HG03378 (cell line): ENCODE measurements around the gene KCNQ1.

Source experiments
- ATAC-seq: cut with Tn5 transposase; IDR thresholded peaks from one replicate; pipeline ENCODE4 v1.9.1; 2021; ENCODE audit warnings: mild to moderate bottlenecking, moderate library complexity; ENCODE audit not compliant: unreplicated experiment

Gene KCNQ1

DNA sequence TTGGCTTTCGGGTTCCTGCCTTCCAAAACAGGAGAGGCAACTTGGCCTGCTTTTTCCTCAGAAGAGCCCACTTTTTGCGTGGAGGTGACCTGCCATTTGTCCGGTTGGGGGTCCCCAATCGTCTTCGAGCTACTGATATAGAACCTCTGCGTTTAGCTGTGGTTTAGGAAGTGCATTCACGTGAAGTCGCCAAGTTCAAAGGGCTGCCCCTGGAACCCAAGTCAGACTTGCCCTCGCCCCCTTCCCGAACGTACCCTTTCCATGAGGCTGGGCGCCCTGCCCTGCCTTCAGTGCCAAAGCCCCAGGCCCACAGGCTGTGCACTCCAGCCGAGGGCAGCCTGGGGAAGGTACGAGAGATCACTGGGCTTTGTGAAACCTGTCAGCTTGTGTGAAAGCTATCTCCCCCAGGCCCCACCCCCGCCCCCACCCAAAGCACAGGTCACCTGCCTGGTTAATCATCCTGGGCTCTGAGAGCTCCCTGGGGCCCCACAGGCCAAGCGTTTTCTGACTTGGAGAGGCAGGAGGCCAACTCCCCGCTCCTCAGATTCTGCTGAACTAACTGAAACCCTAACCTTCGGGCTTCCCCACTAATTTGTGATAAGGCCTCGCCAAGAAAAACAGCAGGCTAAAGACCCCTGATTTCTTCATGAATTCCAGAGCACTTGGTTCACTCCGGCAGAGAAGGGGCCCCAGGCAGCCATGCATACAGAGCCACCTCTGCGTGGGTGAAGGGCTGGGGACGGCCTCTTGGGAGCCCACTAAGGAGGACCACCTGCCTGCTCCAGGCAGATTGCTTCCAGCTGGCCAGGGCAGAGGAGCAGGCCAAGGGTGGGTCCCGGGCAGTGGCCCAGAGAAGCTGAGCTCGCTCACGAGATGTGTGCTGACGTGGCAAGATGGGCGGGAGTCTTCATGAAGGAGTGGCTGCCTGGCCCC is 280.8 kb downstream of the KCNQ1 start:
- no peak for ATAC-seq

- no peak for ATAC-seq
These were observed 282.2 kb downstream of the KCNQ1 start for GRCh38 chr11:2726964-2727363.

- ATAC-seq: no peak
These were observed 283.4 kb downstream of the KCNQ1 start for GRCh38 chr11:2728128-2728662.

- no peak for ATAC-seq
These were observed 284.0 kb downstream of the KCNQ1 start for GRCh38 chr11:2728663-2729332.

- no peak for ATAC-seq
These were observed 285.0 kb downstream of the KCNQ1 start for GRCh38 chr11:2729841-2730240.

GRCh38 chr11:2730272-2731129 is 285.7 kb downstream of the KCNQ1 start:
- ATAC-seq: no peak

DNA sequence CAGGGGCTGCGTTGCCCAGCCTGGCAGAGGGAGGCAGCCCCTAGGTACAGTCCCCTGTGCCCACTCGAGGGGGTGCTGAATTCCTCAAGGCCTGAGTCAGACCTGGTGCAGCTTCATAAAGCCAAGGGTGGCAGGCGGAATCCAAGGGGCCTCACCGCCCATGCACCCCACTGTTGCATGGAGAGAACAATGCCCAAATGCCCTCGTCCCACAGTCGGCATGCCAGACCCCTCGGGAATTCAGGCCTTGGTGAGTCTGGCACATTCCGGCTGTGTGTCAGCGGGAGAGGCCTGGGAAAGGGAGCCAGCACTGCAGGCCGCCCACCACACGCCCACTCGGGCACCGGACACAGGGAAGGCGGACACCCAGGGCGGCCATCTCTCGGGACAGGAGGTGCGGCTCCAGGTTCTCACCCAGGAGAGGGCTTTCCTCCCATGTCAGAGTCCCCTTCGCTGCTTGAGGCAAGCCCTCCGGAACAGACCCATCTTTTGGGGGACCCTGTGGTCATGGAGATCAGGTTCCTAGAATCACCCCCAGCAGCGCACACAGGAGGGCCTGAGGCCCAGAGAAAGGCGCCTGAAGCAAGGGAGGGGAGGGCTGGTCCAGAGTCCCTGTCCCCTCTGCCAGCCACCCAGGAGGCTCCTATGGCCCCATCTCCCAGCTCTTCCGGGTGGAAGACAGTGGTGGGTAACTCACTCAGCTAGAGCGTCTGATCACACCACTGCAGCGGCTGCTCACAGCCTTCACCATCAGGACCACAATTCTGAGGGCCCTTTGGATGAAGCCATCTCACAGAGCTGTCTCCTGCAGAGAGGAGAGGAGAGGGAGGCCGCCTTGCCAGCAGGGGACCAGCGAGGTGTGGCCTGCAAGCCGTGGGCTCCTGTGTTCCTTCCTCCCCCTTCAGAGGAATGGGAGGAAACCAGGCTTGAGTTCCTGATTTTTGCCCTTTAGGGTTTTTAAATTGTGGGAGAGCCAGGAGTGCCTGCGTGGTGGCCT is 286.6 kb downstream of the KCNQ1 start:
- no peak for ATAC-seq

DNA sequence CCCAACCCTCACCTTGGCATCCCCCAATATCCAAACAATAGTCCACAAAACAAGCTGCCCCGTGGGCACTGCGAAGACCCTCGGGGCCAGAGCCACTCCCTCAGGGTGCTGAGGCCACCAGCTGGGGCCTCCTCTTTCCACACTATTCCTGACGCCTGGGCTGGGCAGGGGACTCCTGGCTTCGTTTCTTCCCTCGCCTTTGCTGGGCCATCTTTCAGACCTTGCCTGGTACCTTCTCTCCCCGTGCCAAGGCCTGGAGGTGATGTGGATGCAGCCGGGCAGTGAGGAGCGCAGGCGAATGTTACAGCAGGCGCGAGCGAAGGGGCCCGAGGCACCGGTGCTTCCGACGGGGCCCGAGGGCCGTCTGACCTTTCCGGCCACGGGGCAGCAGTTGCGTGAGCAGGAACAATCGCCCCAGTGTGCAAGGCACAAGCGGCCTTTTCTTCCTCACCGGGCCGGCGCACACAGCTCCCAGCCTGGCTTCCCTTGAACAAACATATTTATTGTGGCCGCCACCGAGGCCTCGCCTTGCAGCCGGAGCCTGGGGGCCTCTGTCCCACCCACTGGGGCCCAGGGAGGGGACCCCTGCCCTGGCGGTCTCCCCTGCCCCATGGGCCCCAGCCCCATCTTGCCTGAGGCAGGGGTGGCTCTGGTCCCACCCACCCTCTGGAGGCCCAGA is 287.6 kb downstream of the KCNQ1 start:
- ATAC-seq: no peak

- no peak for ATAC-seq
These were observed 288.3 kb downstream of the KCNQ1 start for GRCh38 chr11:2732940-2733628.

- ATAC-seq: no peak
These were observed 289.6 kb downstream of the KCNQ1 start for GRCh38 chr11:2734181-2735052.

- no peak for ATAC-seq
These were observed 290.3 kb downstream of the KCNQ1 start for GRCh38 chr11:2735053-2735589.

DNA sequence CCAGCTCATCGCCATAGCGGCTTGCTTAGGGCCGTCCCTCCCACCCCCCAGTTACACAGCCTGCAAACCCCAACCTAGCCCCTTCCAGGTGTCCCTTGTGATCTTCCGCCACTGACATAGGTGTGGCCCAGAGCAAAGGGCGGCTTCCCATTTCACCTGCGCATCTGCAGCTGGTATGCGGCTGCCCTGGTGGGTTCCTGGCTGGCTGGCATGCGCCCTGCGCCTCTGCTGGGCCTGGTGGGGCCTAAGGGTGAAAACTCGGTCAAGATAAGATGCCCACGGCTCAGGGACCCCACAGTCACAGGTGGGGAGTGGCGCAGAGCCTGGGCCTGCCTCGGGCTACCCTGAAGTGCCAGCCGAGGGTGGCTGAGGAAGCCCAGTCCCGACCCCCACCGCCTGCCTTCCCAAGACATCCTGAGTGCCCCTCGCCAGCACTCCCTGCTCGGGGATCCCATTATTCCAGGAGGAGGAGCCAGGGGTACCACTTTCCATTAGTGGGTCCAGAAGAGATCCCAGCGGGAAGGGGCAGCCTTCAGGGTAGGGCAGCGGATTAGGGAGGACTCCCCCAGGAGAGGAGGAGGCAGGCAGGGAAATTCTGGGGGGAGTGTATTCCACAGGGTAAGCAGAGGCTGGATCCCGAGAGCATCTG is 291.9 kb downstream of the KCNQ1 start:
- ATAC-seq: no peak

- no peak for ATAC-seq
These were observed 292.4 kb downstream of the KCNQ1 start for GRCh38 chr11:2737226-2737590.

DNA sequence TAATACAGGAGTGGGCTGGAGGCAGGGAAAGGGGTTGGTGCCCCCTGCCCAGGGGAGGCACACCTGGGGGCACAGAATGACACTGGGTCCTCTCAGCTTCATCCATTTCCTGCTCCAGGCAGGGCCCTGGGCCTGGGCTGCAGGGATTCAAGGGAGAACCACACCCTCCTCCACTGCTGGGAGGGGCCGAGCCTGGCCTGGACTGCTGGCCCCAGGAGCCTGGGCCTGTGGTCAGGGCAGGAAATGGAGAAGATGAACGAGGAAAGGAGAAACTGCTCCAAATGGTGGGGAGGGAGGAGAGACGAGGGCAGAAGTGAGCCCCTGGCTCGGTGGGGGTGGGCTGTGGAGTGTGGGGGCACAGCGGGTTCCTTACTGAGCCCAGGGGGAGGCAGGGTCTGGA is 293.1 kb downstream of the KCNQ1 start:
- no peak for ATAC-seq

DNA sequence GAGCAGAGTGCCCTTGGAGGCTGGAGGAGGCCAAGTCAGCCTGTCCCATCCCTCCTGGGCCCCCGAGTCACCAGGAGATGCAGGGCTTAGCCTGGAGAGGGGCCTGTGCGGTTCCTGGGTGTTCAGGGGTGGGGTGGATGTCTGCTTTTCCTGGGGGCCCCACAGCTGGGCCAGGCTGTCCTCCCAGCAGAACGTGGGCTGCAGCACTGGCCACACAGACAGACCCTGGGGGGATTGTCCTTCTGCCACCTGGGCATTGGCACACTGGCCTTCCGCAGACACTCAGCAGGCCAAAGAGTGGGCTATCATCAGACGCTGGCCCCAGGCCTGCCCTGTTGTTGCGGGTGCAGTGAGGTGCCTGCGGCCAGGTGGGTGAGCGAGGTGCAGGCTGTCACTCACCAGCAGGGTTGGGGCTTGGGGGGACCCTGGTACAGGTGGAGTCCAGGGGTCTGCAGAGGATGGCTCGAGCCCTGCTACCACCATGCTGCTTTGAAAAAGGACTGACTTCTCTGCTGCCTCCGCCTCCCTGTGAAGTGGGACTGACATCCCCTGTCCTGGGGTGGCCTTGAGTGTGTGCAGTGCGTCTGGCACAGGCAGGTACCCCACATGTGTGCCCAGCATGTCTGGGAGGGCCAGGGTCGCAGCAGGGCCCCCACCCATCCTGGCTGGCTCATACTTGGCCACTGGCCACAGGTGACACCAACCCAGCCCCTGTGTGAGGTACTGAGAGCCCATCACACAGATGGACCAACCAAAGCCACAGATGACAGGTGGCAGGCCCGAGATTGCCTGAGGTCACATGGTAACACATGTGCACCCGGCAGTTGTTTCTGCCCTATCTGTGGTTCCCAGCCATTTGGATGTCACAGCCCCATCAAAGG is 294.0 kb downstream of the KCNQ1 start:
- ATAC-seq: no peak
